Measurements from ENCODE around the gene LATS2.
A peak's percentile ranks its signal among the peaks of the same experiment; 100 is the strongest.

Gene LATS2

DNA sequence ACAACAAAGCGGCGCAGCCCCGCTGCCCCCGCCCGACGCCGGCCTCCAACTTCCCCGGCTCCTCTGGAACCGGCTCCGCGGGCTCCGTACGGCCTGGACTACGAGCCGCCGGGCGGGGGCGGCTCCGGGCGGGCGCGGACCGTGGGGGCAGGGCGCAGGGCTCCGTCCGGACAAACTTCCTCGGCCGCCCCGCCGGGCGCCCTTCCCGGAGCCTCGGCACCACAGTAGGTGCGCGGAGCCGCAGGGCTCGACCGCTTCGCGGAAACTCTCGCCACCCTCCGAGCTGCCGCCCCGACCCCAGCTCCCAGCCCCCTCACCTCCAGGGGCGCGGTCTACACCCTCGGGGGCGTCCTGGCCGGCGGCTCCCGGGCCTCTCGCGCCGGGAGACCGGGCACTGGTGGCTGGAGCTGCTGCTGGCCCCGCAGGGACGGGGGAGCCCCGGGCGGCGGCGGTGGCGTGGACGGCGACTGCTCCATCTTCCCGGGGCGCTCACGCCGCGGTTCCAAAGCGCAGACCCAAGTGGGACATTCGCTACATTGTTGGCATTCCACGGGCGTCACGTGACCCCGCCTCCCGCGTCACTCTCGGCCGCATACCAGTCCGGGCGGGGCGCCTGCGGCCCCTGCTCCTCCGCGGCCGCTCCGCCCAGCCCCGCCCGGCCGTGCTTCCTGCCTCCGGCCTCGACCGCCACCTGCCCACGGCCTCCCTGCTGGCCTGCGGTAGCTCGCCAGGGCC, at the start of gene LATS2:
Gene LATS2, minus strand, starts transcription at position 558 of the 735 bp plus-strand sequence. CDS start 15,560 bp downstream, outside the sequence.
- peak in 55 of 56 donors; percentile 17 to 95 (median 75) for DNase-seq

DNA sequence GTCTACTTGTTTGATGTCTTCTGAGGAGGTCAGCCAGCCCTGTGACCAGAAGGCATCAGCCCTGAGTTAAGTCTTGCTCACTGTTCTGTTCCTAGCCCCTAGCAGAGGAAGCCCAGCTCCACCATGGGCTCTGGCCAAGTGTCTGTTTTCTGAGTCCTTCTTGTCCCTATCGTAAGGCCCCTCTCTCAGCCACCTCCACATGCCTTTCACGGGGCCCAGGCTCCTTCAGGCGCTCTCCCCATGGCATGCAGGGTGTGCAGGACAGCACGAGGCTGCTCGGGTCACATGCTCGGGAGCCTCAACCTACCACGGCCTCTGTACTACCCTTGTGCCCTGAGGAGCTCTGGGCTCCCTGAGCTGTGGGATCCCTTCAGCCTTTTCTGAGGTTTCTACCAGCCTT, 47.8 kb upstream of the LATS2 start:
- no peak for DNase-seq

DNA sequence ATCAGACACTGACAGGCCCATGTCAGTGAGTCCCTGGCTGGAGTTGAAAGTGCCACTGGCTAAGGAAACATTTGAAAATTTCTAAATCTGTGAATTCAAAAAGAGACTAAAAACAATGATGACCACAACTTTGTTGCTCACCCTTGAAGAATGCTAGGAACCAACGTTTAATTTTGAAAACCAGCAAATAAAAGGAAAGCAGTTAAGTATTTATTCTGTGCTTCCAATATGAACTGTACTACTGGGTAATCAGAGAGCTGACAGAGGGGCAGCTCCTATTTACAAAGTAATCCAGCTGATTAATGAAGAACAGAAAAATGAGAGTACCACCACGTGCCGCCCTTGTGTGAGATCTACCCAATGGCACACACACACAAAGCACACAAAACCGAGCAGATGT, 44.7 kb upstream of the LATS2 start:
- no peak for DNase-seq

DNA sequence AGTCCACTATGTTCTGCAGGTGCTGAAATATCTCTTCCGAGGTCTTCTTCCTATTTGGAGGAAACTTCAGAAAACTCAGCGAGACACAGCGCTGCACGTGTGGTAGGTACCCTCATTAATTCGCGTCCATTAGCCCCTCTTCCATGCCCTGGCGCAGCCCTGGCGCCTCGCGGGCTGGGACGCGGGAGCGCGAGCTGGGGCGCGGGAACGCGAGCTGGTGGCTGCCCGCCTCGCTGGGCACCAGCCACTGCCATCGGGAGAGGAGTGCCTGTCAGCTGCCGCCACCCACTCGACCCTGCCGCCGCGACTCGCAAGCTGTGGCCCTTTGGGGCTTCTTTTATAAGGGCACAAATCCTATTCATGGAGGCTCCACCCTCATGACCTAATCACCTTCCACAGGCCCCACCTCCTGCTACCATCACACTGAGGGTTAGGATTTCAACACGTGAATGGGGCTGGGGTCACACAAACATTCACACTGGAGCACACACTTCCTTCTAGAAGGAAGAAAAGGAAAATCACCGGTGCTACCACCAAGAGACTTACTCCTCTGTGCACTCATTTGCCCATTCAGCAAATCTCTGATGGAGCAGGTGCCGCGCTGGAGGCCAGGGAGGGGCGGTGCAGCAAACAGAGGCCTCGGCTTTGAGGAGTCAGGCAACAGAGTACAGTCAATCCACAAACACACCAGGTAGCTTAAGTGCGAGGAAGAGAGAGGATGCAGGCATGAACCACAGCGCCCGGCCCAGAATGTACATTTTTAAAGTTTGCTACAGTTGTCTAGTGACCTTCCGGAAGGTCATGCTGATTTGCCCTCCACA, 43.0 kb upstream of the LATS2 start:
- no peak for DNase-seq

DNA sequence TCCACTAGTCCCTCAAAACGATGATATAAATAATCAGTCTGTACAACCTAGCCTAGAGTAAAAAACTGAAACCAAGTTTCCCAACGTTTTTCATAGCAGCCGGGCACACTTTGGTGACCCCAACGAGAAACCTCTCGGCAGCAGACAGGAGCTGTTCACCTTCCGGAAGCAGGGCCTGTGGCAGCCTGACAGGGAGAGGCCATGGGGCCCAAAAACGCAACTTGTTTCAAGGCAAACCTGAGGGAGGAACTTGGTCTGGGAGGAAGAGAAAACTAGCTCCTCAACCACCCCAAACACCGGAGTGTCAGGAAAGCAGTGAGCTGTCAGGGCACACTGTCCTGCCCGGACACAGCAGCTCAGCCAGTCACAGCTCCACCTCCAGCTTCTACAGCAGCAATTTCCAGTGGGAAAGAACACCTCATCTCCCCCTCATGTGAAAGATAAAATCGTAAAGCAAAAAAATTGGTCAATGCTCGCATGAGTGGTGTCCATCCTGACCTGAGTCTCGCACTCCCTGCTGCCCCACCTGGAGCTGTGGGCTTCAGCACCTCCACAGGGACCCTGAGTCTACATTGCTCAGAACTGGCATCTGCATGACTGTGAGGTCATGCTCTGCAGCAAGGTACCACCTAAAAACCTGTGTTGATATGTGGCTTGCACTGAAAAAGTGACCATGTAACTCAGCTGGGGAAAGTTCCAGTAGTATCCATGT, 40.6 kb upstream of the LATS2 start:
- DNase-seq, result no peak

DNA sequence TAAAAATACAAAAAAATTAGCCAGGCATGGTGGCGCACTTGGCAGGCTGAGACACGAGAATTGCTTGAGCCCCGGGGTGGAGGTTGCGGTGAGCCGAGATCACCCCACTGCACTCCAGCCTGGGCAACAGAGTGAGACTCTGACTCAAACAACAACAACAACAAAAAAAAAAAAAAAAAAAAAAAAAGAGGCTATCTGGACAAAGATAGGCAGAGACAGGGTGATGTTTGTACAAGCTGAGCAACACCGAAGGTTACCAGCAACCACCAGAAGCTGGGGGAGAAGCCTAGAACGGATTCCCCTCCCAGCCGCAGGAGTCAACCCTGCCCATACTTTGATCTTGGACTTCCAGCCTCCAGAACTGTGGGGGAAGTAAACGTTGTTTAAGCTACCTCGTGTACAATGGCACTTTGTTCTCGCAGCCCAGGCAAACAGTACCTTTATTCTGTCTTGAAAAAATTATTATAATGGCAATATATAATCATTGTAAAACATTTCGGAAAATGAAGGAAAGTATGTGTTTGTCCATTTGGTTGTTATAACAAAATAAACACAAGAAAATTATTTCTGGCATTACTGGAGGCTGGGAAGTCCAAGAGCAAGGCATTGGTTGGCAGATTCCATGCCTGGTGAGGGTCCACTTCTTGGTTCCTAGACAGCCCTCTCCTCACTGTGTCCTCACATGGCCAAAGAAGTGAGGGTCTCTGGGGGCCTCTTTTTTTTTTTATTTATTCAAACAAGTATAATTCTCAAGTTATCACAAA, 39.8 kb upstream of the LATS2 start:
- DNase-seq, result no peak

DNA sequence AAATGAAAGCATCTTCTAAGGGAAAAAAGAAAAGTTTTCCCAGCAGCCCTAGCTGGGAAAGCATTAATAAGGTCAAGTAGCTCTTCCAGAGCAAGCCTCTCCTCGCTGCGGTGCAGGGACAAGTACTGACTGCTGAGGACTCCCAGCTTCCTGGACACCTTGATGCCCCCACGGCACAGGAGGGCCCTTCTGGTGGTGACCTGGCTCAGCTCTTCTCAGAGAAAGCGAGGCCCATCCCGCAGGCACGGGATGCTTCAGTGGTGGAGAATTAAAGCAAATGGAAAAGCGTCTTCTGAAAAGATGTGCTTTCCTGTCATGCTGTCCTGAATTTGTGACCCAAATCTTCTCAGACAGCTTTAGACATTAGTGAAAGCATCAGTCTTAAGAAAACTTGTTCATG, 38.8 kb upstream of the LATS2 start:
- DNase-seq, result no peak

DNA sequence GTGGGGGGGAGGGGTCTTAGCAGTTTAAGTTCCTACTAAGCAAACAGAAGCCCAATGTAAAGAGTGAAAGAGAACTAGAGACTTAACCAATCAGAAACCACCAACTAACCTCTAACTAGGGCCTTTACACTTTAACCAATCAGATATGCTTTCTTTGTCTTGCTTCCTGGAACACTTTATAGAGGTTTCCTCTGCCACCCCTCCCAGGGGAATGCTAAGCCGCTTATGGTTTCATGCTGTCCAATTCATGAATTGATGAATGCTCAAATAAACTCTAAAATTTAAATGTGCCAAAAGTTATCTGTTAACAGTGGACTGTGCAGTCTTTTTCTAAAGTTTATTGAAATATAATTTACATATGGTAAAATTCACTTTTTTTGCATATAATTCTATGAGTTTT, 33.9 kb upstream of the LATS2 start:
- no peak for DNase-seq

DNA sequence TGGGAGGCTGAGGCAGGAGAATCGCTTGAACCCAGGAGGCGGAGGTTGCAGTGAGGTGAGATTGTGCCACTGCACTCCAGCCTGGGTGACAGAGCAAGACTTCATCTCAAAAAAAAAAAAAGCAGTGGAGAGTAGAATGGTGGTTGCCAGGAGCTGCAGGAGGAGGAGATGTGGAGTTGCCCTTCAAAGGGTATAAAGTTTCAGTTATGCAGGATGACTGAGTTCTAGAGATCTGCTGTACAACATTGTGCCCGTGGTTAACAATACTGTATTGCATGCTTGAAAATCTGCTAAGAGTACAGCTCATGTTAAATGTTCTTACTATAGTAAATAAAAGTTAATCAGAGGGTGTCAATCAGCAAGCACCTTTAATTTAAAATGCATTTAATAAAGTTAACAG, 28.4 kb upstream of the LATS2 start:
- no peak for DNase-seq

DNA sequence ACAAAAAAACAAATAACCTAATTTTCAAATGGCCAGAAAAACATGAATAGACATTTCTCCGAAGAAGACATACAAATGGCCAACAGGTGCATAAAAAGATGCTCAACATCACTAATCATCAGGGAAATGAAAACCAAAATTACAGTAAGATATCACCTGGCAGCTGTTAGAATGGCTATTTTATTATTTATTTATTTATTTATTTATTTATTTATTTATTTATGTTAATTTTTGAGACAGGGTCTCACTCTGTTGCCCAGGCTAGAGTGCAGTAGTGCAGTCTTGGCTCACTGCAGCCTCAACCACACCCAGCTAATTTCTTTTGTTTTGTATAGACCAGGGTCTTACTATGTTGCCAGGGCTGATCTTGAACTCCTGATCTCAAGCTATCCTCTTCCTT, 27.1 kb upstream of the LATS2 start:
- no peak for DNase-seq

DNA sequence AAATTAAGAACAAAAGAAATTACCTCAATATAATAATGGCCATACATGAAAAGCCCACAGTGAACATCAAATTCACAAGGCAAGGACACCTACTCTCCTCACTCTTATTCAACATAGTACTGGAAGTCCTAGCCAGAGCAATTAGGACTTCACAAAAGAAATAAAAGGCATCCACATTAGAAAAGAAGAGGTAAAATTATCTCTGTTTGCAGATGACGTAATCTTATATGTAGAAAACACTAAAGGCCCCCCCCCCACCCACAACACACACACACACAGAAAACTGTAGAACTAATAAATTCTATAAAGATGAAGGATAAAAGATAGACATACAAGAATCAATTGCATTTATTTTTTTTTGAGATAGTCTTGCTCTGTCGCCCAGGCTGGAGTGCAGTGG, 25.5 kb upstream of the LATS2 start:
- no peak for DNase-seq

DNA sequence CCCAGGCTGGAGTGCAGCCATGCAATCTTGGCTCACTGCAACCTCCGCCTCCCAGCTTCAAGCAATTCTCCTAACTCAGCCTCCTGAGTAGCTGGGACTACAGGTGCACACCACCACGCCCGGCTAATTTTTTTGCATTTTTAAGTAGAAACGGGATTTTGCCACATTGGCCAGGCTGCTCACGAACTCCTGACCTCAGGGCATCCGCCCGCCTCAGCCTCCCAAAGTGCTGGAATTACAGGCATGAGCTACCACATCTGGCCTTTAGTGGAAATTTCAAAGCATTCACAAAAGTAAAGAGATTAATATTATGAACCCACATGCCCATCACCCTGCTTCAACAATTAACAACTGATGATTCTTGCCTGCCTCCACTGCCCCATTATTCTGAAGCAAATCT, 20.5 kb upstream of the LATS2 start:
- no peak for DNase-seq

DNA sequence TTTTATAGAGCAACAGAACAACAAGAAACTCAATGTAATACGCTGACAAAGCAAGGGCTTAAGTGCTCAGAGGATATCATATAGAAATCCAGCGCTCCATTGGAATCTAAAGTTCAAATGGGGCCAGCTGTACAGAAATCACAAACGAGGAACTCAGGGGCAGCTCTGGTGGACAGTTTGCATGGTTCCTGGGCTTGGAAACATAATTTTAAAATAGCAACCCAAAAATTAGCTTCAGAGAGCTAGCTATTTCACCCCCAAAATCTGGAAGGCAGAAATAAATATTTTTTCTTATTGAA, 19.2 kb upstream of the LATS2 start:
- DNase-seq, result no peak

DNA sequence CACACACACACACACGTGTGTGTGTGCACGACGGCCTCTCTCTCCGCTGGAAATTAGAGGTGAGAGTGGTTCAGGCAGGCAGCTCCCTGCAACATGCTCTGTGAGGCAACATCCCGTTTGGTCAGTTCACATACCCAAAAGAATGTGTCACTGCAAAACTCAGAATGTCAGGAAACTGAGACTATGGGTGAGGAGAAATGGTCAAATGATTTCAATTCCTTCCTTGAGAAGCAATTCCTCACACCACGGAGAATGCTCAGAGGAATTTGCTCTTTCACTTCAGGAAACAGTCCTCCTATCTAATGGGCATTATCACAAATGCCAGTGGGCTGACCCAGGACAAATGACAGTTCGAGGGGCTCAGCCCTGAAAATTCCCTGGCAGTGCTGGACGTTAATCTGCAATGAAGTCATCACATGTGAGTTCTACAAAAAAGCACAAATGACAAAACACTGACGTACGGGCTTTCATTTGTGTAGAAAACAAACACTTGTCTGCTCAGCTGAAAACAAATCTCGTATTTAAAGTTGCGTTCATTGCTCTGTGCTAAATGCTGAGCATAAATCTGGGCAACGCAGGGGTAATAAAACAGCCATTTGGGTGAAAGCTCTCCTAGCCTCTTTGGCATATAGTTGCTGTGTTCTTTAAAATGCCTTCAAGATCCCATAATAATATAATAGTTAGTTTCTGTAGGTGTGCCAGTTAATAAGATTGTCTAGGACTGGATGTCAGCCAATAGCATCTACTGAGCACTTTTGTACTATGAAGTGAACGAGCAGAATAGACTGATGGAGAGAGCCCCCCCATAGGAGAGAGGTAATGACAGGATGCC, 18.6 kb upstream of the LATS2 start:
- peak in 1 of 56 donors; percentile 8 for DNase-seq

DNA sequence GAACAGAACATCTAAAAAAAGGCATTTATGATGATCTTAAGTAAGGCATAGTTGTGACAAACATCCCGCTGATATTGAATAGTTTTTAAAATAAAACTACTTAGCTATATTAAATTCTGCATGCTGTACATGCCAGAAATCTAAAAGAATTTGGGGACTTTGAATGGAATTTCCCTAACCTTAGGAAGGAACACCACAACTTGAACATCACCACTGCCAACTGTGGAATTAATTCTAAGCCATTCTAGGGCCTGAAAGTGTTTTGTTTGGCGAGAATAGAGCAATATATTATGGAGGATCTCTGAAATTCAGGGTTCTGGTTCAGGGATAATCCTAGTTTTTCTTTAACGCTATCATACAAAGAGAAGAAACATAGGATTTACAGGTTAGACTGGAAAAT, 17.8 kb upstream of the LATS2 start:
- no peak for DNase-seq

DNA sequence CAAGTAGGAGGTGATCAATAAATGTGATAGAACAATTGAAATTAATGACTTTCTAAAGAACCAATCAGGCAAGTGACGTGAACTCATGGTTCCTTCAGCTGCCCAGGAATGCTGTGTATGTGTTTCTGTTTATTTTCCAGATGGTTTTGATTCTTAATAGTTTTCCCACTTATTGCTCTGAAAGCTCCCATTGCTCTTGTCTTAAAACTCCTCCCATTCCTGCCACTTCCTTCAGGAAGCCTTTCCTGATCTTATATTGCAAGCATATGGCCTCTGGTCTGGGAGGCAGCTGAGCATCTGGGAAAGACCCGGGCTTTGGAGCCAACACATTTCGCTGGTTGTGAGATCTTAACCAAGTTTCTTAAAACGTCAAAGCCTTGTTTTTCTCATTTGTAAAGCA, 17.1 kb upstream of the LATS2 start:
- DNase-seq, result no peak

DNA sequence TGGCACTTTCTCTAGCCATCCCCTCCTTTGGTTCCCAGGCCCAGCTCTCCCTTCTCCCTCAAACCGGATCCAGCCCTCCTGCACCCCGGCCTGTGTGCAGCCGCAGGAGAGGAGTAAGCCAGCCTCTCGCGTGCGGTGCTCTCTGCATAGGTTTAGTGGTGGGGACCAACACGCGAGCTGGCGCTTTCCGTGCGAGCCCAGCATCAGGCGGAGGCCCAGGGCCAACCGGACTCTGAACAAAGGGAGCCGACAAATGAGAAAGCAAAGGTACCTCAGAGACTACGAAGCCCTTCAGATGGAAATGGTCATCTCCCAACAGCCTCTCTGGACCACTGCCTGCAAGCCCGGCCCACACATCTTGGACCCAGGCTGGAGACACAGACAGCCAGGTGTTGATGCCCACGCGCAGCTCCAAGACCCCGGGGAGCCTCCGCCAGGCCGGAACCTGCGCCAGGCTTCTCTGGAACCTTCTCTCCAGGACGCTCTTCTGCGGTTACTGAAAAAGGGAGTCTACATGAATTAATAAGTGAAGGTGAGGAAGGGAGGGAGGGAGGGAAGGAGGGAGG, 16.5 kb upstream of the LATS2 start:
- DNase-seq, result no peak

DNA sequence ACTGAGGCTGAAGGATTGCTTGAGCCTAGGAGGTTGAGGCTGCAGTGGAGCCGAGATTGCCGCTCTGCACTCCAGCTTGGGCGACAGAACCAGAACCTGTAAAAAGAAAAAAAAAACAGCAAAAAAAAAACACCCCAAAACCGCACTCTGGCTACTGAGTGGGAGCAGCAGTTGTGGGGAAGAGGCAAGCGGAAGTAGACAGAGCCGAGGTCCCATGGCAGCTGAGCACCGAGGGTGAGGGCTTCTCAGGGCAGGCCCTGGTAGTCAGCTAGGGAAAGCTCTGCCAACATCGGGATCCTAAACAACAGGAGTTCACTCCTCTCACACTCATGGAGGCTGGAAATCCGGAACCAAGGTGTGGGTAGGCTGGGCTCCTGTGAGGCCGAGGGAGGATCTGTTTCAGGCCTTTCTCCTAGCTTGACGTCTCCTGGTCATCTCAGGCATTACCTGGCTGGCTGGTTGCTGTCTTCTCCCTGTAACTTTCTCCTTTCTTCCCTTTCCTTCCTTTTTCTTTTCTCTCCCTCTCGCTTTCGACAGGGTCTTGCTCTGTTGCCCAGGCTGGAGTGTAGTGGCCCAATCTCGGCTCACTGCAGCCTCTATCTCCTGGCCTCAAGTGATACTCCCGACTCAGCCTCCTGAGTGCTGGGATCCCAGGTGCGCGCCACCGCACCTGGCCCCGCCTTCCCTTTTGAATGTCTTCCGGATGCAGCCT, 15.8 kb upstream of the LATS2 start:
- DNase-seq, result no peak

DNA sequence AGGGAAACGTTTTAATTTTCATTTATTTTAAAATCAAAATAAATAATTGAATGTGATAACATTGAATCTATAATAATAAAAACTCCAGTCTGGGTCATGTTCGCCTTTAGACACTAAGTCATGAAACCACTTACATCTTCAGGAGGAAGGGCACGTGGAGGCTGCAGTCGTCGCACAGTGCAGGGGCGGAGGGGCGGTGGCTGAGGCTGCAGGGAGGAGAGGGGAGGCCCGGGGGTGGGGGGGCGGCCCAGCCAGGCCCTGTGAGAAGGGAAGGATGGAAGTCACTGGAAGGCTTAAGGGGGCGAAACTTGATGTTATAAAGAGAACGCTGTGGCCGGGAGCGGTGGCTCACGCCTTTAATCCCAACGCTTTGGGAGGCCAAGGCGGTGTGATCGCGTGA, 14.9 kb upstream of the LATS2 start:
- no peak for DNase-seq
